LoVo (cell line): ENCODE measurements around the gene VMP1.

ENCODE experiments used
- DNase-seq: peaks from one replicate; pipeline ENCODE4 v3.0.0-alpha.2; 2016; ENCODE audit warnings: low spot score

Gene VMP1

GRCh38 chr17:59711936-59712335 is 4.5 kb downstream of the VMP1 start:
- DNase-seq, result no peak

GRCh38 chr17:59712862-59713261 is 5.4 kb downstream of the VMP1 start:
- no peak for DNase-seq

GRCh38 chr17:59714255-59714654 is 6.8 kb downstream of the VMP1 start:
- no peak for DNase-seq

- DNase-seq, result no peak
Measured at GRCh38 chr17:59716427-59716826, 9.0 kb downstream of the VMP1 start.

- no peak for DNase-seq
Measured at GRCh38 chr17:59719526-59719925, 12.1 kb downstream of the VMP1 start.

GRCh38 chr17:59722623-59723022 is 15.2 kb downstream of the VMP1 start:
- DNase-seq, result no peak

GRCh38 chr17:59723041-59723440 is 15.6 kb downstream of the VMP1 start:
- no peak for DNase-seq

GRCh38 chr17:59723607-59724006 is 16.2 kb downstream of the VMP1 start:
- DNase-seq, result no peak

GRCh38 chr17:59725691-59726090 is 18.2 kb downstream of the VMP1 start:
- DNase-seq, result no peak

- DNase-seq, result no peak
Measured at GRCh38 chr17:59727817-59728533, 20.5 kb downstream of the VMP1 start.

GRCh38 chr17:59730268-59730834 is 22.9 kb downstream of the VMP1 start:
- no peak for DNase-seq

GRCh38 chr17:59733697-59734096 is 26.2 kb downstream of the VMP1 start:
- DNase-seq, result no peak

- no peak for DNase-seq
Measured at GRCh38 chr17:59734226-59734625, 26.8 kb downstream of the VMP1 start.

- no peak for DNase-seq
Measured at GRCh38 chr17:59737324-59737723, 29.9 kb downstream of the VMP1 start.

GRCh38 chr17:59743842-59744241 is 36.4 kb downstream of the VMP1 start:
- no peak for DNase-seq

- no peak for DNase-seq
Measured at GRCh38 chr17:59745040-59745439, 37.6 kb downstream of the VMP1 start.

- peak; percentile 54 for DNase-seq
Measured at GRCh38 chr17:59746849-59747445, 39.5 kb downstream of the VMP1 start.

GRCh38 chr17:59748591-59748990 is 41.1 kb downstream of the VMP1 start:
- no peak for DNase-seq

- DNase-seq, result no peak
Measured at GRCh38 chr17:59751955-59752413, 44.5 kb downstream of the VMP1 start.

- no peak for DNase-seq
Measured at GRCh38 chr17:59752446-59752845, 45.0 kb downstream of the VMP1 start.

GRCh38 chr17:59752922-59753321 is 45.5 kb downstream of the VMP1 start:
- DNase-seq, result no peak

- DNase-seq, result peak; percentile 87
Measured at GRCh38 chr17:59753522-59754467, 46.3 kb downstream of the VMP1 start.
